Measurements from ENCODE around the gene COL27A1.

The COL27A1 gene

GRCh38 chr9:114196979-114197622 lies 41.8 kb downstream of the COL27A1 start:
- no peak for TF ChIP-seq CTCF (conservative IDR thresholded peaks at IDR 0.05; ENCODE audit: low read depth, low read length)
- no peak overlapping the region for H3K9ac ChIP-seq

DNA sequence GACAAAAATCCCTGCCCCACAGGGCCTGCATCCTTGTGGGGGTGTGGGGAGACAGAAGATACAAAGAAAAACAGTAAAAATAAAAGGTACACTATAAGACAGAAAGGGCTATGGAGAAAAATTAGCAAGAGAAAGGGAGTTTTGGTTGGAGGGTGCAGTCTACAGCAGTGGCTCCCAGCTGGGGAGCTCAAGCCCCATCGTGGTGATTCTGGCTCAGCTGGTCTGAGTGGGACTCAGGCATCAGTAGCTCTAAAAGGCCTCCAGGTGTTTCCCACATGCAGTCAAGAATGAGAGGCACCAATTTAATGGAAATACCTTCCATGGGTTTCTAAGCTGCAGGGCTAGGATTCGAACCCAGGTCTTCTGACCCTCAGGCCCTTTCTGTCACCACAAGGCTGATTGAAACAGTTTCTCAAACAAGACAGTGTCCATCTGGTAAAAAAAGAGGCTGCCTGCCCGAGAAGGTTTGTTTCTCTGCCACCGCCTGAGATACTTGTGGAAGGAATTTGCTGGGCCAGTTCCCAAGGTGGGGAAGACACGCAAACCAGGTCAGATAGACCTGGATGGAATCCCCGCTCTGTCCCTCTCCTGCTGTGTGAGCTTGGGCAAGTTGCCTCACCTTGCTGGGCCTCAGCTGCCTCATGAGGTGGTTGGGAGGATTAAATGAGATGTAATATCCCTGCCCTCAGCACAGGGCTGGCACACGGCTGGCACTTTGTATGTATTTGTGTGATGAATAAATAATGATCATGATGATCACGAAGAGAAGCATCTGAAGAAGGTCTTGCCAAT lies 43.1 kb downstream of the COL27A1 start:
- H3K79me2 ChIP-seq (ENCODE audit: insufficient read depth, low read depth) = no peaks in the 10 kb centered on the region
- H3K9ac ChIP-seq = no peak overlapping the region
- H3K4me1 ChIP-seq (ENCODE audit: low read depth, poor library complexity, severe bottlenecking) = peaks cover 6% of the 10 kb centered on the region
- H3K4me3 ChIP-seq (IDR thresholded peaks at IDR 0.05; ENCODE audit: insufficient read depth, low read depth, low read length) = no peak overlapping the region
- no peak overlapping the region for H2AFZ ChIP-seq (ENCODE audit: low read depth)
- H3K36me3 ChIP-seq (ENCODE audit: insufficient read depth) = no peaks in the 10 kb centered on the region
- no peaks in the 10 kb centered on the region for H4K20me1 ChIP-seq (ENCODE audit: insufficient read depth)
- no peaks in the 10 kb centered on the region for H3K27me3 ChIP-seq (ENCODE audit: insufficient read depth, low read depth)
- TF ChIP-seq CTCF (conservative IDR thresholded peaks at IDR 0.05; ENCODE audit: low read depth, low read length) = no peak
- no peak overlapping the region for H3K4me2 ChIP-seq
- H3K27ac ChIP-seq = no peak overlapping the region

More at GRCh38 chr9:114196979-114197622, 41.8 kb downstream of the COL27A1 start:
- no peak overlapping the region for H2AFZ ChIP-seq (ENCODE audit: low read depth)
- no peaks in the 10 kb centered on the region for H3K4me1 ChIP-seq (ENCODE audit: low read depth, poor library complexity, severe bottlenecking)
- no peaks in the 10 kb centered on the region for H3K36me3 ChIP-seq (ENCODE audit: insufficient read depth)
- no peaks in the 10 kb centered on the region for H3K79me2 ChIP-seq (ENCODE audit: insufficient read depth, low read depth)
- no peaks in the 10 kb centered on the region for H3K27me3 ChIP-seq (ENCODE audit: insufficient read depth, low read depth)
- H3K4me3 ChIP-seq (IDR thresholded peaks at IDR 0.05; ENCODE audit: insufficient read depth, low read depth, low read length) = no peak overlapping the region
- no peaks in the 10 kb centered on the region for H4K20me1 ChIP-seq (ENCODE audit: insufficient read depth)
- H3K27ac ChIP-seq = no peak overlapping the region
- H3K4me2 ChIP-seq = no peak overlapping the region

GRCh38 chr9:114200721-114201300 lies 45.5 kb downstream of the COL27A1 start:
- TF ChIP-seq CTCF (conservative IDR thresholded peaks at IDR 0.05; ENCODE audit: low read depth, low read length) = no peak
- Histone ChIP-seq H2AFZ (ENCODE audit: low read depth) (no peak overlapping the region), H3K79me2 (ENCODE audit: insufficient read depth, low read depth) (no peaks in the 10 kb centered on the region), H3K27me3 (ENCODE audit: insufficient read depth, low read depth) (no peaks in the 10 kb centered on the region), H3K9ac (no peak overlapping the region), H3K4me2 (no peak overlapping the region), H3K27ac (no peak overlapping the region), H3K4me1 (ENCODE audit: low read depth, poor library complexity, severe bottlenecking) (peaks cover 6% of the 10 kb centered on the region), H3K36me3 (ENCODE audit: insufficient read depth) (no peaks in the 10 kb centered on the region), H3K4me3 (IDR thresholded peaks at IDR 0.05; ENCODE audit: insufficient read depth, low read depth, low read length) (no peak overlapping the region), H4K20me1 (ENCODE audit: insufficient read depth) (no peaks in the 10 kb centered on the region)

DNA sequence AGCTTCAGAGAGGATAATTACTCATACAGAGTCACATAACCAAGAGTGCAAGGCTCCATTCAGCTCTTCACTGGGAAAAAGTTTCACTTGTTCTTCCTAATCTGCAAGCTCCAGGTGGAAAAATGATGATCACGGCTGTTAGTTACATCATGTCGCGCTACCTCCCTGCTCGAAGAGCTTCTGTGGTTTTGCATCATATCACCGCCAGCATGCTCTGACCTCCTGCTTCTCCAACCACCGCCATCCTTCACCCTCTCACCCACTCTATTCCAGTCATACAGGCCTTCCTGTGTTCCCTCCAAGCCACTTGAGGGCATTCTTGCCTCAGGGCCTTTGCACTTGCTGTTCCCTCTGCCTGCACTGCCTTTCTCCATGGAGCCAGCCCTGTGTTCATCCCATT lies 47.1 kb downstream of the COL27A1 start:
- Histone ChIP-seq H3K4me2 (no peak overlapping the region), H3K79me2 (ENCODE audit: insufficient read depth, low read depth) (no peaks in the 10 kb centered on the region), H3K36me3 (ENCODE audit: insufficient read depth) (no peaks in the 10 kb centered on the region), H3K9ac (no peak overlapping the region), H3K4me1 (ENCODE audit: low read depth, poor library complexity, severe bottlenecking) (peaks cover 6% of the 10 kb centered on the region), H3K4me3 (IDR thresholded peaks at IDR 0.05; ENCODE audit: insufficient read depth, low read depth, low read length) (no peak overlapping the region), H3K27ac (no peak overlapping the region), H3K27me3 (ENCODE audit: insufficient read depth, low read depth) (no peaks in the 10 kb centered on the region), H4K20me1 (ENCODE audit: insufficient read depth) (no peaks in the 10 kb centered on the region), H2AFZ (ENCODE audit: low read depth) (no peak overlapping the region)
- no peak for TF ChIP-seq CTCF (conservative IDR thresholded peaks at IDR 0.05; ENCODE audit: low read depth, low read length)

Measured in KMS-11 (cell line).